Measurements from ENCODE around the gene FASN. TPM values are rescaled to one million over a fixed set of nuclear protein-coding genes. Genes with fewer than 3 reads are reported as not detected.

FASN gene
- total RNA-seq, 3 donors from 2014 or later, result 87.2 to 115 (median 102) TPM

DNA sequence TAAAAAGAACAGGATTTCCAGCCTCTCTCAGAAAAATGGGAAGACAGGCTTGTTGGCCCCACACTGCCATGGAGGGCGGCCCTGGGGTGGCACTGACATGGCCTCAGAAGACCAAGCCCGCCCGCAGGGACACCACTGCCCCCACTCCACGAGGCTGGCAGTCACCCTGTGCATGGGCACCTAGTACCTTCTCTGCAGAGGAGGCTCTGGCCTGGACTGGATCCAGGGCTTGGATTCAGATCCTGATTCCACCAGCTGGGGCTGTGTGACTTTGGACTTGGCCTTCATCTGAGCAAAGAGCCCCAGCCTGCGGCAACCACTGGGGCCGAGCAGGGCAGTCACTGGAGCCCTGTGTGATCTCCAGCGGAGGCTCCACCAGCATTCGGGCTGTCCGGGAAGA, 16.8 kb upstream of the FASN start:
- H3K9me3 ChIP-seq, result no peaks in the 10 kb centered on the region
- H3K36me3 ChIP-seq (ENCODE audit: low read depth), result no peaks in the 10 kb centered on the region
- intact Hi-C loops (cut with DNase I, micrococcal nuclease), result no loop called here
- H3K4me1 ChIP-seq (ENCODE audit: low read depth), result no peaks in the 10 kb centered on the region
- TF ChIP-seq, protein P1, sequence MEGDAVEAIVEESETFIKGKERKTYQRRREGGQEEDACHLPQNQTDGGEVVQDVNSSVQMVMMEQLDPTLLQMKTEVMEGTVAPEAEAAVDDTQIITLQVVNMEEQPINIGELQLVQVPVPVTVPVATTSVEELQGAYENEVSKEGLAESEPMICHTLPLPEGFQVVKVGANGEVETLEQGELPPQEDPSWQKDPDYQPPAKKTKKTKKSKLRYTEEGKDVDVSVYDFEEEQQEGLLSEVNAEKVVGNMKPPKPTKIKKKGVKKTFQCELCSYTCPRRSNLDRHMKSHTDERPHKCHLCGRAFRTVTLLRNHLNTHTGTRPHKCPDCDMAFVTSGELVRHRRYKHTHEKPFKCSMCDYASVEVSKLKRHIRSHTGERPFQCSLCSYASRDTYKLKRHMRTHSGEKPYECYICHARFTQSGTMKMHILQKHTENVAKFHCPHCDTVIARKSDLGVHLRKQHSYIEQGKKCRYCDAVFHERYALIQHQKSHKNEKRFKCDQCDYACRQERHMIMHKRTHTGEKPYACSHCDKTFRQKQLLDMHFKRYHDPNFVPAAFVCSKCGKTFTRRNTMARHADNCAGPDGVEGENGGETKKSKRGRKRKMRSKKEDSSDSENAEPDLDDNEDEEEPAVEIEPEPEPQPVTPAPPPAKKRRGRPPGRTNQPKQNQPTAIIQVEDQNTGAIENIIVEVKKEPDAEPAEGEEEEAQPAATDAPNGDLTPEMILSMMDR (IDR thresholded peaks at IDR 0.05), result no peak
- no peak overlapping the region for H3K4me3 ChIP-seq
- ATAC-seq (no peak), DNase-seq (no peak)

DNA sequence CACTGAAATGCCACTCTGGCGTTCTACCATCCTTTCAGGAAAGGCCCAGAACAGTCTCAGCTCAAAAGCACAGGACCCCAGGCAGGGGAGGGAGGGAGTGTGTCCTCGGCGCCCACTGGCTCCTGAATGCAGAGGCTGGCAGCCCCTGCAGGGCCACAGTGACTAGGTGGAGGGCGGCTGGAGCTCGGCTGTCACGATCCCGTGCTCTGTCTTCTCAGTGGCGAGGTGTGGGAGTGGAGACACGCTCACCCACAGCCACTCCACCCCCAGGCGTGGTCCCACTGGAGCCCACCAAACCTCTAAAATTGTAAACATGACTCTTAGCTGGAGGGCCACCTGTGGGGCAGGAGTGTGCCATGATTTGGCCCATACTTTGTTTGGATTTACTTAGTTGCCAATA, 16.4 kb upstream of the FASN start:
- H3K4me3 ChIP-seq, result no peak overlapping the region
- no peaks in the 10 kb centered on the region for H3K36me3 ChIP-seq (ENCODE audit: low read depth)
- no peaks in the 10 kb centered on the region for H3K9me3 ChIP-seq
- no peaks in the 10 kb centered on the region for H3K4me1 ChIP-seq (ENCODE audit: low read depth)
- TF ChIP-seq, protein P1 (IDR thresholded peaks at IDR 0.05), result no peak
- intact Hi-C loops (cut with DNase I, micrococcal nuclease), result no loop called here
- DNase-seq, result no peak
- ATAC-seq, result no peak

DNA sequence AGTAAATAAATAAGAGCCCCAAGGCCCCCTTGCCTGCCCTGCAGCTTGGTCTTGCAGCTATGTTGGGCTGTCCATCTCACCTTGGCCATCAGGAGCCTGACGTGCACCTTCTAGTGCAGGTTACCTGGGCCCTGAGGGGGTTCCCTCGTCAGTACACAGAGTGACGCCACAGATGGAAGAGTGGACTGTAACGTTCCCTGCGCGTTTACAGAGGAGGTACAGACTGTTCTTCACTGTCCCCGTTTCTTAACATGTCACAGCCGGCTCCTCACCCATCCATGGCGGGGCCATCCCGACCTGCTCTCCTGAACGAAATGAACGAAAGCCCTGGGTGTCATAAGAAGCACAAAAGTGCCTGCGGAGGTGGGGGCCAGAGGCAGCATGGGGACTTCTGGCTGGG, 15.9 kb upstream of the FASN start:
- Histone ChIP-seq H3K36me3 (ENCODE audit: low read depth) (no peaks in the 10 kb centered on the region), H3K9me3 (no peaks in the 10 kb centered on the region), H3K4me3 (no peak overlapping the region), H3K4me1 (ENCODE audit: low read depth) (no peaks in the 10 kb centered on the region)
- TF ChIP-seq, protein P1 (IDR thresholded peaks at IDR 0.05), result no peak
- DNase-seq (no peak), ATAC-seq (no peak)
- intact Hi-C loops (cut with DNase I, micrococcal nuclease), result no loop called here

DNA sequence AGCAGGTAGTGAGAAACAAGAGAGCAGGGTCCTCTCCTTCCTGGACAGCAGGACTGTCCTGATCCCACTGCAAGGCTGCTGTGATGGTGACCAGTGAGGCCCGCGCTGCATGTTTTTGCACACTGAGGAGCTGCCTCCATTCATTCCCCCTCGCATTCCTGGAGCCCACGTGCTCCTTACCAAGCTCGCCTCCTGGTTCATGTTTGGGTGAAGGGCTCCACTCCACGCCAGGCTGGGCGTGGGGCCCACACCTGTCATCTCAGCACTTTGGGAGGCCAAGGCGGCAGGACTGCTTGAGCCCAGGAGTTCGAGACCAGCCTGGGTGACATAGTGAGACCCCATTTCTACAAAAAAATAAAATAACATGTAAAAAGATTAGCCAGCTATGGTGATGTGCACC, 15.4 kb upstream of the FASN start:
- Histone ChIP-seq H3K4me3 (no peak overlapping the region), H3K9me3 (no peaks in the 10 kb centered on the region), H3K4me1 (ENCODE audit: low read depth) (no peaks in the 10 kb centered on the region), H3K36me3 (ENCODE audit: low read depth) (no peaks in the 10 kb centered on the region)
- no peak for ATAC-seq
- TF ChIP-seq, protein P1 (IDR thresholded peaks at IDR 0.05), result no peak
- intact Hi-C loops (cut with DNase I, micrococcal nuclease), result no loop called here
- DNase-seq, result no peak

DNA sequence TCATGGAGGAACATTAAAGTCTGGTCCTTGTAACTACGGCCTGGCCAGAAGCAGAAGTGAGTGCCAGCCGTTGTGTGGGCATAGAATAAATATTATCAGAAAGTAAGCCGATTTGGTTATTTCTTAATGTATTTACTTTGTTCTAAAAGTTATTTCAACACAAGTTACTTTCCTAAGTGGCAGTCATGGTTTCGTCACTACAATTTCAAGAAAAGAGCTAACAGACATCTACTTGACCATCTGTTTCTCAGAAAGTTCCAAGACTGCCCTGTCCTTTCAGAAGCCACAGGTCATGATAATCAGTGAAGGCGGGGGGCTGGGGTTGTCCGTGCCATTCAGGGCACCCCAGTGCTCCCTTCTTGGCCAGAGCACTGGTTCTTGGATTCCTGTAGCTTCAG, 14.9 kb upstream of the FASN start:
- Histone ChIP-seq H3K9me3 (no peaks in the 10 kb centered on the region), H3K4me3 (no peak overlapping the region), H3K4me1 (ENCODE audit: low read depth) (no peaks in the 10 kb centered on the region), H3K36me3 (ENCODE audit: low read depth) (no peaks in the 10 kb centered on the region)
- TF ChIP-seq, protein P1 (IDR thresholded peaks at IDR 0.05), result no peak
- intact Hi-C loops (cut with DNase I, micrococcal nuclease), result no loop called here
- DNase-seq (no peak), ATAC-seq (no peak)

Data from mucosa of descending colon (tissue), 3 donors.